Dendritic cell treated with granulocyte-macrophage colony-stimulating factor and Interleukin-4, amounts not matched to agents 40 ng/mL and 50 ng/mL, for 4 days (primary cell): ENCODE measurements around the gene KCNMA1.

Experiments used
- H3K27ac Mint-ChIP-seq: one replicate; pipeline ENCODE4 v1.8.0; 2022; ENCODE audit warnings: mild to moderate bottlenecking, mixed read lengths
- H3K27me3 Mint-ChIP-seq: one replicate; pipeline ENCODE4 v1.8.0; 2022; ENCODE audit warnings: mild to moderate bottlenecking, mixed read lengths
- H3K36me3 Mint-ChIP-seq: one replicate; pipeline ENCODE4 v1.8.0; 2022; ENCODE audit warnings: low read depth, mixed read lengths
- H3K4me1 Mint-ChIP-seq: one replicate; pipeline ENCODE4 v1.8.0; 2022; ENCODE audit warnings: low read depth, mixed read lengths
- H3K4me3 Mint-ChIP-seq: one replicate; pipeline ENCODE4 v1.8.0; 2022; ENCODE audit warnings: mild to moderate bottlenecking, moderate library complexity, mixed read lengths
- H3K9me3 Mint-ChIP-seq: one replicate; pipeline ENCODE4 v1.8.0; 2022; ENCODE audit warnings: mixed read lengths
- intact Hi-C: fragments of 100-400 bp; cut with micrococcal nuclease; formaldehyde crosslinking; loops from one replicate; pipeline ENCODE4 v1.15.0; 2022

KCNMA1 gene

DNA sequence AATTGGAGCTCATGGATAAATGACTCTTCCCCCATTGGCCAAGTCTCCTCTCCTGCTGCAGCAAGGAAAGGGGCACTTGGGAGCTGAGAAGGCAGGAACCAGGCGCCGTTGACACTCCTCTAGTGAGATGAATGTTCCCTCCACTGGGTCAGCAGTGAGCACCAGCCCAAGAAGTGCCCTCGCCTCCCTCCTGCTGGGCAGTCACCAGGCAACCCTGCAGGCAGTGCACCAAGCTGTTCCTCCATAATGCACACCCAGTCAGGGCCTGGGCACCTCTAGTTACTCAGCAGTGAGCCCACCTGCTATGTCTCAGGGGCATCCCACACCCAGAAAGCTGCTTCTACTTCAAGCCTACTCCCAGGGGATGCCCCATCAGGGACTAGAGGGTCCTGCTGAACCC is 84.3 kb downstream of the KCNMA1 start:
- H3K4me1 Mint-ChIP-seq = peaks cover 53% of the 10 kb centered on the region
- H3K27me3 Mint-ChIP-seq = peaks cover 3% of the 10 kb centered on the region
- H3K4me3 Mint-ChIP-seq = no peak overlapping the region
- no peaks in the 10 kb centered on the region for H3K9me3 Mint-ChIP-seq
- H3K27ac Mint-ChIP-seq = peak overlapping the region; percentile 88
- H3K36me3 Mint-ChIP-seq = no peaks in the 10 kb centered on the region
- intact Hi-C loops = no loop called here

DNA sequence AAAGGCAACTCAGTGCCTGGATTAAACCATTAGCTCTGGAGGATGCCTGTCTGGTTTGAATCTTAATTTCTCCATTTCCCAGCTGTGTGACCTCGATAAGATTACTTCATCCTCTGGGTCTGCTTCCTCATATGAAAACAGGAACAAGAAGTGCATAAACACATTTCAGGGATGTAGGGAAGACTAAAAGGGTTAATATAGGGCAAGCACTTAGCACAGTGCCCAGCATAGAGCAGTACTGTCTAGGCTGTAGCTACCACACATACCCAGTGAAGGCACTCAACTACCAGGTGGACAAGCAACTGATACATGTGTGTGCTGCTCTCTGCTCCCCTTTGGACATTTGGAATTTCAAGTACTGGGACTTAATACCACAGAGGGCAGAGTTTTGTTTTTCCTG is 85.4 kb downstream of the KCNMA1 start:
- peaks cover 3% of the 10 kb centered on the region for H3K27me3 Mint-ChIP-seq
- no peak overlapping the region for H3K4me3 Mint-ChIP-seq
- intact Hi-C loops = no loop called here
- H3K4me1 Mint-ChIP-seq = peaks cover 53% of the 10 kb centered on the region
- H3K9me3 Mint-ChIP-seq = no peaks in the 10 kb centered on the region
- no peaks in the 10 kb centered on the region for H3K36me3 Mint-ChIP-seq
- peak overlapping the region; percentile 88 for H3K27ac Mint-ChIP-seq

DNA sequence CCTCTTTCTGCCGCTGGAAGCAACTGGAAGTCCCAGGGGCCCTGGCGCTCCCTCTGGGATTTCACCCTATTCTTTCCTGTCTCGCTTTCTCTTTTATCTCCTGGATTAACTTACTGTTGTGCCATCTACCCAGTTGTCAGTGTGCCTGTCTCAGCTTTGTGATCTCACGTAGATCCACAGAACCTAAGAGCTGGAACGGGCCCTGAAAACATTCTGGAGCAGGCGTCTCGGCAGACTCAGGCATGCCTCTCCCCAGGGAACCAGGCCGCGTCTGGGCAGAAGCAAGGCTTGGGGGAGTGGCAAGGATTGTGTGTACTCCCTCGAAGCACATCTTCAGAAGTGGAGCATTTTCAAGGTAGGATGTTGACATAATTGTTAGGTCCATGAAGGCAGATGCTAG is 87.2 kb downstream of the KCNMA1 start:
- no peak overlapping the region for H3K27ac Mint-ChIP-seq
- H3K4me3 Mint-ChIP-seq = no peak overlapping the region
- peaks cover 3% of the 10 kb centered on the region for H3K27me3 Mint-ChIP-seq
- H3K4me1 Mint-ChIP-seq = peaks cover 52% of the 10 kb centered on the region
- intact Hi-C loops = no loop called here
- no peaks in the 10 kb centered on the region for H3K36me3 Mint-ChIP-seq
- no peaks in the 10 kb centered on the region for H3K9me3 Mint-ChIP-seq

DNA sequence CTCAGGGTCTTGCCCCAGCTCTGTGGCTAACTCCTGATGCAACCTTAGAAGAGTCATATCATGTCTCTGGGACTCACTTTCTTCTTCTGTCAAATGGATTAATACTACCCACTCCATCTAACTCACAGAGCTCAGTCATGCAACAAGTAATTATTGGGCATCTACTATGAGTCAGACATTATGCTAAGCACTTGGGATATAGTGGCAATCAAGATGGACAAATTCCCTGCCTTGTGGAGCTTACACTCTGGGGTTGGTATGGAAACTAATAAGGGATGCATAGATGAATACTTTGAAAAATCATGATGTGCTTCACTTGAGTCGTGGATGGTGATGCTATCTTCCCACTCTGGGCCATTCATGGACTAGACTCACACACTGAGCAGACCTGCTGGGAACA is 88.9 kb downstream of the KCNMA1 start:
- Mint-ChIP-seq H3K36me3 (no peaks in the 10 kb centered on the region), H3K9me3 (no peaks in the 10 kb centered on the region), H3K27ac (no peak overlapping the region), H3K4me1 (peaks cover 36% of the 10 kb centered on the region), H3K27me3 (peaks cover 5% of the 10 kb centered on the region), H3K4me3 (no peak overlapping the region)
- intact Hi-C loops = no loop called here

DNA sequence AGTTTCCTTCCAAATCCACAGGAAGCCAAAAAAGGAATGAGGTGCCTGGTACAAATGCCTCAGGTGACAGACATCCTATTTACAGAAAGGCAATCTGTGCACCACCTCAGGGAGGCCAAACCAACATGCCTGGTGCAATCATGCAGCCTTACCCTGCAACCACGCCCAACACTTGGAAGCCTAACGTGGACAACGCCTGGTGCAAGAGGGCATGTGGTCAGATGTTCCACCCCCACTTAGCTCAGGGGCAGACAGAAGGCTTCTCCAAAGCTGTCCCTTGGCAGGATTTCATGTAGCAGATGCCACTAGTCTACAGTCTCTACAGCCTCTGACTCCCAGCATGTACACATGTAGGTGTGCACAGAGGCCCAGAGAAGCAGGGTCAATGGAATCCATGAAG is 89.5 kb downstream of the KCNMA1 start:
- H3K27ac Mint-ChIP-seq = no peak overlapping the region
- H3K27me3 Mint-ChIP-seq = peaks cover 5% of the 10 kb centered on the region
- no peak overlapping the region for H3K4me3 Mint-ChIP-seq
- H3K9me3 Mint-ChIP-seq = no peaks in the 10 kb centered on the region
- H3K4me1 Mint-ChIP-seq = peaks cover 33% of the 10 kb centered on the region
- intact Hi-C loops = no loop called here
- no peaks in the 10 kb centered on the region for H3K36me3 Mint-ChIP-seq

DNA sequence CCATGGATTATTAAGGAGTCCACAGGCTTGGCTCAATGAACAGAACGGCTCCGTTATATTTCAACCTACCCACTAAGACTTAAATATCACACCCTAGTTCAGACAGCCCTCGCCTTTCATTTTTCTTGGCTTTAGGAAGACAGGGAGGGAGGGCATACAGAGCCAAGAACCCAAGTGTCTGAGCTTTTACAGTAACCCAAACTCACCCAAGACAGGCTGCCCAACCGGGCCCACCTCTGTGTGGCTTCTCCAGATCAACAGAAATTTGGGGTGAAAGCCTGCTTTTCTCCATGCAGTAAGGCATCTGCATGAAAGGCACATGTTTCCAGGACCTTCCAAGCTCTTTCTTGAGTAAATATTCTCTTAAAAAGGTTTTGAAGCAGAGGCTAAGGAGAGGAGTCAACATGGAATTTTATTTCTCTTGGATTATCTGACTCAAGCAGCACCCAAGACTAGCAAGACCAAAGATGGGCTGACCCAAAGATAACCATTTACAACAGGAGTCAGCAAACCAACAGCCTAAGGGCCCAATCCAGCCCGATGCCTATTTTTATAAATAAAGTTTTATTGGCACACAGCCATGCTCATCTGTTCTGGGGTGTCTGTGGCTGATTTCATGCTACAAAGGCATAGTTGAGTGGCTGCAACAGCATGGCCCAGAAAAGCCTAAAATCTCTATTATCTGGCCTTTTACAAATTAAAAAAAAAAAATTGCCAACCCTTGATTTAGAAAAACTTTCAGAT is 90.1 kb downstream of the KCNMA1 start:
- intact Hi-C loops = no loop called here
- Mint-ChIP-seq H3K4me1 (peaks cover 35% of the 10 kb centered on the region), H3K27me3 (peaks cover 8% of the 10 kb centered on the region), H3K9me3 (no peaks in the 10 kb centered on the region), H3K4me3 (no peak overlapping the region), H3K27ac (no peak overlapping the region), H3K36me3 (no peaks in the 10 kb centered on the region)

DNA sequence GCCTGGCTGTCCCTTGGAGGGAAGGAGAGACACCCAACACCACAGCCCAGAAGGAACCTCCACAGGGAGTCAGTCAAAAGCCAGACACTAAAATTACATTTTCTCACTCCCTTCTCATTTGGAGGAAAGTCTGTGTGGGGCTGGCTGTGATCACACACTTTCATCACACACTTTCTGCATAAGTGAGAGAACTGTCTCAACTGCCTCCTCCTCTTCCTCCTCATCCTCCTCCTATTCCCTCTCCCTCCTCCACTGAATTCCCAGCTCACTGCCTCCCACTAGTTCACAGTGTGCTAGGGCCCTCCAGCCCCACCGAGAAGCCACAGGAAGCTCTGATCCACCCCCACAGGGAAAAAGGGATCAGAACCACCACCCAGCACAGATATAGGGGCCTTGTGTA is 91.6 kb downstream of the KCNMA1 start:
- intact Hi-C loops = no loop called here
- Mint-ChIP-seq H3K4me3 (no peak overlapping the region), H3K36me3 (no peaks in the 10 kb centered on the region), H3K27me3 (peaks cover 8% of the 10 kb centered on the region), H3K4me1 (peaks cover 27% of the 10 kb centered on the region), H3K9me3 (no peaks in the 10 kb centered on the region), H3K27ac (no peak overlapping the region)

DNA sequence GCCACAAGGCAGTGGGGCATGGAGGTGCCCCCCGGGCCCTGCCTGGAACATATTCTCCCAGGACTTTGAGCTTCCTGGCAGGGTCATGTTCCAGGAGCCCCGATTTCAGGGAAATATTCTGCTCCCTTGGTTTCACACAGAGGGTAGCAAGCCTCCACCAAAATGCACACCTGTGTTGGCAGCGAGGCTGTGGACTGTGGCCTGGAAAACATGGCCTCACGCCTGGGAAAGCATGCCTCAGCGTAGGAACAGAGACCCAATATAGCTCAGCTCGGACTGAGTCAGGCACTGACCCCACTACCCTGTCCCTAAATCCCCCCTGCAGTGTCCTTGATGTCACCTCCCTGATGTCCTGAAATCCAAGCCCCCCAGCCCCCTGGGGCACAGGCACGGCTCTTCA is 92.0 kb downstream of the KCNMA1 start:
- H3K4me1 Mint-ChIP-seq = peaks cover 27% of the 10 kb centered on the region
- peaks cover 8% of the 10 kb centered on the region for H3K27me3 Mint-ChIP-seq
- no peaks in the 10 kb centered on the region for H3K36me3 Mint-ChIP-seq
- no peak overlapping the region for H3K4me3 Mint-ChIP-seq
- intact Hi-C loops = no loop called here
- no peak overlapping the region for H3K27ac Mint-ChIP-seq
- H3K9me3 Mint-ChIP-seq = no peaks in the 10 kb centered on the region

DNA sequence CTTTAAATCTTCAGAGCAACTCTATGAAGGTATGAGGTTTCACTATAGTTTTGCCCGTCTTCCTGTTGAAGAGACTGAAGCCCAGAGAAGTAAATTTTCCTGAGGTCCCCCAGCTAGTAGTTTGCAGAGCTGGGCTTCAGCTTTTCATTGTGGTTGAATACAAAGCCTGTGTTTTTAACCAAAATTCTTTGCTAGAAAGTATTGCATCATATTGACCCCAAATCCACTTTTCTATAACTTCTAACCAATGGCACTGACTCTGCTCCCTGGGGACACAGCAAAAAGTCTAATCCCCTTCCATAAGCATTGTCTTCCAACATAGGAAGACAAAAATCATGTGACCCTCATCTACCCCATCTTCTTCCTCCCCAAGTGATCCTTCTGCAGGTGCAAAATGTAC is 93.0 kb downstream of the KCNMA1 start:
- no peaks in the 10 kb centered on the region for H3K36me3 Mint-ChIP-seq
- H3K27me3 Mint-ChIP-seq = peaks cover 7% of the 10 kb centered on the region
- no peak overlapping the region for H3K27ac Mint-ChIP-seq
- intact Hi-C loops = no loop called here
- H3K9me3 Mint-ChIP-seq = no peaks in the 10 kb centered on the region
- peaks cover 24% of the 10 kb centered on the region for H3K4me1 Mint-ChIP-seq
- no peak overlapping the region for H3K4me3 Mint-ChIP-seq

DNA sequence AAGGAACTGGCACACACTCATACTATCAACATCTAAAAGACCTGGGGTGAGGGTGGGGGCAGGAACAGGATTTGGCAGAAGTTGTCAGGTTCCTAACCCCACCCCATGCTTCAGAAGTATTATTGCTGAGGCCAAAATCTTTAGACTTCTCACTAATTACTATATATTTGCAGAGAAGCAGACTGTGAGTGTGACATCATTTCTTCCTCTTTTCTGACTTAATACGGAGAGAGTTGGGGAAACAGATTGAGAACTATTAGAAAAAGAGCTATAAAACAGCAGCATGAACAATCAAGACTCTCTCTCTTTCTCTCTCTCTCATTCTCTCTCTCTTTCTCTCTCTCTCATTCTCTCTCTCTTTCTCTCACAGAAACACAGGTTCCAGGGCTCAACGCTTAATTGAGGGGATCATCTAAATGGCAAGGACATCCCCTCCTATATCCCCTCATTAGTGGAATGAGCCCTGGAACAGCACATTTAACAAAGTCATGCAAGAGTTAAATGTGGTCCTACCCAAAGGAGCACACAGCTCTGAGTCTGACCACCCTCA is 94.8 kb downstream of the KCNMA1 start:
- intact Hi-C loops = no loop called here
- Mint-ChIP-seq H3K4me1 (peaks cover 13% of the 10 kb centered on the region), H3K4me3 (peak overlapping the region; percentile 4), H3K27ac (peak overlapping the region; percentile 79), H3K36me3 (no peaks in the 10 kb centered on the region), H3K27me3 (peaks cover 7% of the 10 kb centered on the region), H3K9me3 (no peaks in the 10 kb centered on the region)

DNA sequence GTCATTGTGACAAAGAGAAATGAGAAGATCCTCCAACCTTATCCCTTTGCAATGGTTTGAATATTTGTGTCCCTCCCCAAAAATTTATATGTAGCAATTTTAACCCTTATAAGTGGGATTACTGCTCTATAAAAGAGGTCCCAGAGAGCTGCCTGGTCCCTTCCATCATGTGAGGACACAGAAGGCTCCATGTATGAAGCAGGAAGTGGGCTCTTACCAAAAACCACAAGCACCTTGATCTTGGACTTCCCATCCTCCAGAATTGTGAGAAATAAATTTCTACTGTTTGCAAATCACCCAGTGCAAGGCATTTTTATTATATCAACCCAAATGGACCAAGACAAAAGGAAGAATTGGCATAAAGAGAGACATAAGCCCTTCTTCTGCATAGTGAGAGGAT is 95.7 kb downstream of the KCNMA1 start:
- Mint-ChIP-seq H3K27ac (peak overlapping the region; percentile 79), H3K27me3 (peaks cover 7% of the 10 kb centered on the region), H3K36me3 (no peaks in the 10 kb centered on the region), H3K4me3 (no peak overlapping the region), H3K4me1 (peaks cover 13% of the 10 kb centered on the region), H3K9me3 (no peaks in the 10 kb centered on the region)
- intact Hi-C loops = no loop called here

DNA sequence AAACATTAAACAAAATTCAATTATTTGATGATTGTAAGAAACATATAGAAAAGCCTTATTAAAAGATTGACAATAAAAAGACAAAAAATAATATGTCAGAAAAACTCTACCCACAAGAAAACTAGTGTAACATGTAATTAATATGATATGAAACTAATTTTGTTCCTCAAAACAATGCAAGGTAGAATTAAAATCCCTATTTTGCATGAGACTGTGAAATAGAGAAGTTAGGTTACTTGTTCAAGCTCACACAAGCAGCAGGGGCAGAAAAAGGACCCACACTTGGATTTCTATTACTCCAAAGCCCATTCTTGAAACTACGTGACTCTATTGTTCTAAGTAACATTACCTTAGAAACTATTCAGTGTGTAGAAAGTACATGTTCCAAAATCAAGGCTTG is 96.4 kb downstream of the KCNMA1 start:
- H3K27ac Mint-ChIP-seq = no peak overlapping the region
- H3K27me3 Mint-ChIP-seq = peaks cover 7% of the 10 kb centered on the region
- H3K4me1 Mint-ChIP-seq = peaks cover 13% of the 10 kb centered on the region
- no peaks in the 10 kb centered on the region for H3K36me3 Mint-ChIP-seq
- H3K4me3 Mint-ChIP-seq = no peak overlapping the region
- intact Hi-C loops = no loop called here
- no peaks in the 10 kb centered on the region for H3K9me3 Mint-ChIP-seq

DNA sequence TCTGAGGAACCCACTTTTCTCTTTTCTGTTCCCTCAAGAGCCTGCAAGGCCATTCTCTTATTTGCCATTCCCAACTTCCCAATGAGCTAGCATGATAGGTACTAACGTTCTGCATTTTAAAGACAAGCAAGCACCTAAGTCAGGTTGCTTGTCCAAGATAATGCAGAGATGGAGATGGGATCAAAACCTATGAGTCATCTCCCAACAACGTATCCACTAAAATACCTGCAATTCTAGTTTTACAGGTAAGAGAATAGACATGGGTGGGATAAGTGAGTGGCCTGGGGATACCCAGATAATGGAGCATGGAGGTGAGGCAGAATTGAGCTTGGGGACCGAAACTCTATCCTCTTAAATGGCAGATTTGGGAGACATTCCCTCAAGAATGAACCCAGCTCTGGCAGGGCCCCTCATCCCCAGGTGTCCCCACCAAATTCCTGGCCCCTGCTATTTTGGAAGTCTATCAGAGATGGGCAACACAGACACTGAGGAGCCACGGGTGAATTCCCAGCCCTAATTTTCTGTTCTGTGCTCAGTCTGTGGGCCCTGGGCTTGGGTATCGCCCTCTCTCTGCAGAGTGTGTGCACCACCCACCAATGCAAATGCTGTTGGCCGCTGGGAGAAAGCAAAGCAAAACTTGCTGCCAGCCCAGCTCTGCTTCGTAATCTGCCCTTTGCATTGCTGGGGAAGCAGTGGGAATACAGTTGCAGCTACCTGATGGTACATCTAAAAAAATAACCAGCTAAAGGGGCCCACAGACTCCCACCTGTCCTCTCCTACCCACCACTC is 98.3 kb downstream of the KCNMA1 start:
- Mint-ChIP-seq H3K4me1 (peaks cover 20% of the 10 kb centered on the region), H3K36me3 (no peaks in the 10 kb centered on the region), H3K27me3 (peaks cover 16% of the 10 kb centered on the region), H3K4me3 (no peak overlapping the region), H3K9me3 (no peaks in the 10 kb centered on the region), H3K27ac (no peak overlapping the region)
- intact Hi-C loops = no loop called here

DNA sequence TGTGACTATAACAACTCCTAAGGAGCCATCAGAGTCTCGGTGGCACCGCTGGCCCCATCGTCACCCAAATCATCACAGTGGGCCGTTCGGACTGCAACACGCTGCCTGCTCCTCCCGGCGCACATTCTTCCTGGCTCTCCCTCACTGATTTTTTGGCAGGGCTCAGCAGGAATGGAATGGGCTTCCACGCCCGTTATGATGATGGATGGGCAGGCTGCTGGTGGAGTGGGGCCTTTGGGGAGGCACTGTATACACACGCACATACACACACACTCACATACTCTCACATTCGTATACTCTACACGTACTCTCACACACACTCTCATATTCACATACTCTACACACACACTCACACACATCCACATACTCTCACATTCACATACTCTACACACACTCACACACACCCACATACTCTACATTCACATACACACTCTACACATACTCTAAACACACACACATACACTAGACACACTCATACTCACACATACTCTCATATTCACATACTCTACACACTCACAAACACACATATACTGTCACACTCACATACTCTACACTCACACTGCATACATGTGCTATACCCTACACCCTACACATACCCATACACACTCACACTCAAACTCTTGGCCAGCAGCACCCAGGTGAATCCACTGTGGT is 99.8 kb downstream of the KCNMA1 start:
- Mint-ChIP-seq H3K4me1 (peaks cover 27% of the 10 kb centered on the region), H3K36me3 (no peaks in the 10 kb centered on the region)
- intact Hi-C loops = no loop called here

More for the DNA sequence above, 99.8 kb downstream of the KCNMA1 start:
- peaks cover 13% of the 10 kb centered on the region for H3K27me3 Mint-ChIP-seq
- H3K27ac Mint-ChIP-seq = no peak overlapping the region
- H3K9me3 Mint-ChIP-seq = no peaks in the 10 kb centered on the region
- H3K4me3 Mint-ChIP-seq = no peak overlapping the region
